HG03457 (cell line): ENCODE measurements around the gene NIPAL3.
"Not testable (repeated sequence)": the region's sequence is repeated elsewhere in the genome, so short reads cannot be mapped to it uniquely, and the experiment has no call there.

Source experiments
- ATAC-seq: cut with Tn5 transposase; IDR thresholded peaks from one replicate; pipeline ENCODE4 v1.9.1; 2021; ENCODE audit warnings: moderate number of reproducible peaks; ENCODE audit not compliant: unreplicated experiment

NIPAL3 gene

DNA sequence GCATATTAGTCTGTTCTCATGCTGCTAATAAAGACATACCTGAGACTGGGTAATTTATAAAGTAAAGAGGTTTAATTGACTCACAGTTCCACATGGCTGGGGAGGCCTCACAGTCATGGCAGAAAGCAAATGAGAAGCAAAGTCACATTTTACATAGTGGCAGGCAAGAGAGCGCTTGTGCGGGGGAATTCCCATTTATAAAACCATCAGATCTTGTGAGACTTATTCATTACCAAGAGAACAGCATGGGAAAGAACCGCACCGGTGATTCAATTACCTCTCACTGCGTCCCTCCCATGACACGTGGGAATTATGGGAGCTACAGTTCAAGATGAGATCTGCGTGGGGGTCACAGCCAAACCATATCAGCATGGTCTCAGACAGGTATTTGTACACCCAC, 72.6 kb downstream of the NIPAL3 start:
- ATAC-seq, result not testable (repeated sequence)

DNA sequence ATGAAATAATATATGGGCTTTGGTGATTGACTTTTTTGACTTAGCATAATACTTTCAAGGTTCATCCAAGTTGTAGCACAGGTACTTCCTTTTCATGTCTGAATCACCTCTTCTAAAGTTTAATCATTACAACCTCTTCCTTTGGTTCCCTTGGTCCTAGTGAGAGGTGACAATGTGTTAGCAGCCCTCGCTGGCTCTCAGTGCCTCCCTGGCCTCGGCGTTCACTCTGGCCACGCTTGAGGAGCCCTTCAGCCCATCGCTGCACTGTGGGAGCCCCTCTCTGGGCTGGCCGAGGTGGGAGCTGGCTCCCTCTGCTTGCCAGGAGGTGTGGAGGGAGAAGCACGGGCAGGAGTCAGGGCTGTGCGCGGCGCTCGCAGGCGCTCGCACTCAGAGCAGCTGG, 74.1 kb downstream of the NIPAL3 start:
- ATAC-seq, result no peak

DNA sequence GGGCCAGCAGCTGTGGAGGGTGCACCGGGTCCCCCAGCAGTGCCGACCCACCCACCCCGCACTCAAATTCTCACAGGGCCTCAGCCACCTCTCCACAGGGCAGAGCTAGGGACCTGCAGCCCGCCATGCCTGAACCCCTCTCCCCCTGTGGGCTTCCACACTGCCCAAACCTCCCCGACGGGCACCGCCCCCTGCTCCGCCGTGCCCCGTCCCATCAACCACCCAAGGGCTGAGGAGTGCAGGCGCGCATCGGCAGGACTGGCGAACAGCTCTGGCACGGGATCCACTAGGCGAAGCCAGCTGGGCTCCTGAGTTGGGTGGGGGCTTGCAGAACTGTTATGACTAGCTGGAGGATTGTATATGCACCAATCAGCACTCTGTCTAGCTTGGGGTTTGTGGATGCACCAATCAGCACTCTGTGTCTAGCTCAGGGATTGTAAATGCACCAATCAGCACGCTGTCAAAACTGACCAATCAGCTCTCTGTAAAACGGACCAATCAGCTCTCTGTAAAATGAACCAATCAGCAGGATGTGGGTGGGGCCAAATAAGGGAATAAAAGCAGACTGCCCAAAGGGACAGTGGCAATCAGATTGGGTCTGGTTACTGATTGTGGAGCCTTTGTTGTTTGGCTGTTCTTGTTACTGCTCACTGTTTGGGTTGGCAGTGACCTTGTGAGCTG, 74.6 kb downstream of the NIPAL3 start:
- ATAC-seq, result no peak

DNA sequence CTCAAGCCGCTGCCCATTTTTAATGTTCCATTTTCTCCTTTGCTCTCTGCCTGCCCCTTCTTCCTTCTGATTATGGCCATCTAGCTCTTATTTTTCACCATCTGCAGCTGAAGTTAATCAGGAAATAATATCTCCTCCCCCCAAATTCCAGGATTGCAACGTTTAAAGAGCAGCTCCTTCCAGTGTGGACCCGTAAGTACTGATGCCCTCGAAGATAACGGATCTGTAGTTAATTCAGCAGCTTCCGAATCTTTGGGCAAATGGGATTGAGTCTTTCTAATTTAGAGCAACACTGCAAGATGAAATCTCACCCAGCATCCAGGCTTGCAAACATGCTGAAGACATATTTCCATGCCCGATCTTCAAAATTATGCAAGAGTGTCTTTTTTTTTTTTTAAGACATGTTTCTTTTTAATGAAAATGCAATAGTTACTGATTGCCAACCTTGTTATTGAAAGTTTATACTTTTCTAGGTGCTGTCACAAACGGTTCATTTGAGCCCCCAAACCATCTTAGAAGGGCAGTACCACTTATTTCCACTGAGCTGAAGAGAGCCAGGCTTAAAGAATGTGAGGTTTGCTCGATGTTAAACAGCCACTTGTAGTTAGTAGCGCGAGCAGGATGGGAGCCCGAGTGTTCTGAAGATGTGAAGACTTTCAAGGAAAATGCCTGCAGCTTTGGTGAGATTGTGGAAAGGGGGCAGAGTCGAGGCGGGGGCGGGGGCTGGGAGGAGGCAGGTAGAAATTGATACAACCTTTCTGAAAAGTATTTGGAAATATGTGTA, 76.2 kb downstream of the NIPAL3 start:
- no peak for ATAC-seq

DNA sequence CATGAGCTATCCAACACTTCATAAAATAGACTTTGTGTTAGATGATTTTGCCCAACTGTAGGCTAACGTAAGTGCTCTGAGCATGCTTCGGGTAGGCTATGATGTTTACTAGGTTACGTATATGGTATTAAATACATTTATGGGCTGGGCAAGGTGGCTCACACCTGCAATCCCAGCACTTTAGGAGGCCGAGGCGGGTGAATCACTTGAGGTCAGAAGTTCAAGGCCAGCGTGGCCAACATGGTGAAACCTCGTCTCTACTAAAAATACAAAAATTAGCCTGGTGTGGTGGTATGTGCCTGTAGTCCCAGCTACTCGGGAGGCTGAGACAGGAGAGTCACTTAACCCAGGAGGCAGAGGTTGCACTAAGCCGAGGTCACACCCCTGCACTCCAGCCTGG, 77.3 kb downstream of the NIPAL3 start:
- not testable (repeated sequence) for ATAC-seq

DNA sequence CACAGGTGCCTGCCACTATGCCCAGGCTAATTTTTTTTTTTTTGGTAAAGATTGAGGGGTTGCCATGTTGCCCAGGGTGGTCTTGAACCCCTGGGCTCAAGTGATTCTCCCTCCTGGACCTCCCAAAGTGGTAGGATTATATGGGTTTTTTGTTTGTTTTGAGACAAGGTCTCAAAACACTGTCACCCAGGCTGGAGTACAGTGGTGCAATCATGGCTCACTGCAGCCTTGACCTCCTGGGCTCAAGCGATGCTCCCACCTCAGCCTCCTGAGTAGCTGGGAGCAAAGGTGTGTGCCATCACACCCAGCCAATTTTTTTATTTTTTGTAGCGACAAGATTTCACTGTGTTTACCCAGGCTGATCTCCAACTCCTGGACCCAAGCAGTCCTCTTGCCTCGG, 78.2 kb downstream of the NIPAL3 start:
- ATAC-seq, result no peak

DNA sequence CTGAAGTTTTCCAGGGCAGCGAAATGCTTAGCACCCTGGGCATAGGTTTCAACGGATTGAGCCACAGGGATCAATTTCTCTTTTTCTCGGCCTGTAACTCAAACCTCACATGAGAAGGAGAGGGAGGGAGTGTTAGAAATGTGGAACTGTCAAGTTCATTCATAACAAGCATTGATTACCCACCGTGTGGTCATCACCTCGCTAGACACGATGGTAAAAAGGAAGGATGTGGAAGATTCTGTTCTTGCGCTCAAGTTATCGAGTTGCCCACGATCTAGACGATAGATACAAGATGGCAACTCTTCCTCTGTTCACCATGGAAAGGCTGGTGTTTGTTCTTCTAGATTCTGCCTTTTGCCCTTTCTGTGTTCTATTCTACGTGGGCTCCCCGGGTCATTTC, 83.0 kb downstream of the NIPAL3 start:
- no peak for ATAC-seq

DNA sequence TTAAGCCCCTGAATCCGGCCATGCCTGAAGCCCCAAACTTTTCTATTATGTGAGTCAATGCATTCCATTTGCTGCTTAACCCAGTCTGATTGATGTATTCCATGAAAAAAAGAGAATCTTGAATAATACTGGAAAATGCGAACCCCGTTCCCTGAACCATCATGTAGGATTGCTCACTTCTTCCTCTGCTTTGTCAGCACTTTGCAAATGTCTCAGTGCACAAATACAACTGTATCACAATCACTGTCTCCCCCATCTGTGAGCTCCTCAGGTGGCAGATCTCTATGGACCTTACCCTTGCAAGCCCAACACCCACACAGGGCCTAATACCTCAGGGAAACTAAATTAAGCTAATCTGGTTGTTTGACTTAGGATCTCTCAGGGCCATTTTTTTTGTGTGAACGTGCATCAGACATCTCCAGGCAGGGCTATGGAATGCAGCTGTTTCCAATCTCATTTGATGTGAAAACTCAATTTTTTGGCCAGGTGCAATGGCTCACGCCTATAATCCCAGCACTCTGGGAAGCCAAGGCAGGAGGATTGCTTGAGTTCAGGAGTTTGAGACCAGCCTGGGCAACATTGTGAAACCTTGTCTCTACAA, 84.9 kb downstream of the NIPAL3 start:
- ATAC-seq, result no peak

DNA sequence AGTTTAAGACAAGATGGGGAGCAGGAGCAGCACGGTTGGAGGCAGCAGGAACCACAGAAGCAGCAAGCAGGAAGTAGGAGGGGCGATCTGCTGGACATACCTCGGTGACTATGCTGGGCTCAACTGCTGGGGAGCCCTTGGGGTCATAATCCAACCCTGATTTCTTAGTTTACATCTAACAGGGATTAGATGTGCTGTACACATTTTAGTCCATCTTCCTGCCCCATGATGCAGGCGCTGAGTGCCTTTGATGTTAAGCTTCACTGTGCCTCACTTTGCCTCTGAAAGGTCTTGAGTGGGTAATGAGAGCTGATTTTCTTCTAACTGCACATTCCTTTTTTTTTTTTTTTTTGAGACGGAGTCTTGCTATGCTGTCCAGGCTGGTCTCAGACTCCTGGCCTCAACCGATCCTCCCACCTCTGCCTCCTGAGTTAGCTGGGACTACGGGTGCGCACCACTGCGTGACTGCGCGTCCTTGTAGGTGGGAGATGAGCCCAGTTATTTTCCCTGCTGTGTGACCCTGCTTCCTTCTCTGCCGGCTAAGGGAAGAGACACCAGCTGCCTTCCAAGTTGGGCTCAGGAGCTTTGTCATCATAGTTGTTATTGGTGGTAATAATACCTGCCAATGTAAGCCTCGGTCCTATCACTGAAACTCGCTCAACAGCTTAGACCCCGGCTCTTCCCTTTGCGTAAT, 85.9 kb downstream of the NIPAL3 start:
- no peak for ATAC-seq

DNA sequence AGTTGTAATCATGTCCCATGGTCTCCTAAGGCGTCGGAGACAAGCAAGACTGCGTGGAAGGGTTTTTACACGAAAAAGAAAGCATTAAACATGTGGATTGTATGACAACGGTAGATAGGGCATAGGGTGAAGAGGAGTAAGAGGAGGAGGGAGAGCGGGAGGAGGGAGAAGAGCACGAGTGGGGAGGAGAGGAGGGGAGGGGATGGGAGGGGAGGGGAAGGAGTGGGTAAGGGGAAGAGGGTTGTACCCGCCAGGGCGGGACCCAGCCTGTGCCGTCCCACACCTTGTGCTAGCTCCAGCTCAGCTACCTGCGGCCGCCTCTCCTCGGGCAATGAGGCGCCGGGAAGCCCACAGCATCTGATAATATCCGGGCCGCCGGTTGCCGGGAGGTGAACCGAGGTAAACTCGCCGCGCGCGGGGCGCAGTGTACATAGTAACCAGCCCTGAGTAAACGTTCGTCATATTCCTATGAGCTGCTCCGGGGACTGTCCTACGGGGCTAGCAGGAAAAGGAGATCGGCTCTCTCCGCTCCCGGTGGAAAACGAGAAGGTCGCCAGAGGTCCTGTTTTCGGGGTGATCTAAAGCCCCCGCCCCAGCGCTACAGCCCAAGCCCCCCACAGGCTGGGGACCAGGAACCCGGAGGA, 86.6 kb downstream of the NIPAL3 start:
- no peak for ATAC-seq

DNA sequence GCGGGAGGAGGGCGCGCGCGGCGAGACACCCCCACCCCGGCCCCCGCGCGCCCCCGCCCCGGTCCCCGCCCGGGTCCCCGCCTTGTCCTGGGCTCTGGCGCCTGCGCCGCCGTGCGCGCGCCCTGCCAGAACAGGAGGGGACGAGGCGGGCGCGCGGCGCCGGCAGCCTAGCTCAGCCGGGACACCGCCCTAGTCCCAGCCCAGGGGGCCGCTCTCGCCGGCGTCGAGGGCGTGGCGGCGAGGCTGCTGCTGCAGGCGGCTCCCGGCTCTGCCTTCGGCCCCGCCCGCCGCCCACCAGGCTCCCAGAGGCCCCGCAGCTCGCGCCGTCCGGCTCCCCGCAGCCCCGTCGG, 87.1 kb downstream of the NIPAL3 start, which contains the start of gene RCAN3:
TSS of gene RCAN3 (plus strand) at position 128 of the 350 bp plus-strand sequence. CDS start 11,537 bp downstream, outside the sequence.
- ATAC-seq, result no peak

DNA sequence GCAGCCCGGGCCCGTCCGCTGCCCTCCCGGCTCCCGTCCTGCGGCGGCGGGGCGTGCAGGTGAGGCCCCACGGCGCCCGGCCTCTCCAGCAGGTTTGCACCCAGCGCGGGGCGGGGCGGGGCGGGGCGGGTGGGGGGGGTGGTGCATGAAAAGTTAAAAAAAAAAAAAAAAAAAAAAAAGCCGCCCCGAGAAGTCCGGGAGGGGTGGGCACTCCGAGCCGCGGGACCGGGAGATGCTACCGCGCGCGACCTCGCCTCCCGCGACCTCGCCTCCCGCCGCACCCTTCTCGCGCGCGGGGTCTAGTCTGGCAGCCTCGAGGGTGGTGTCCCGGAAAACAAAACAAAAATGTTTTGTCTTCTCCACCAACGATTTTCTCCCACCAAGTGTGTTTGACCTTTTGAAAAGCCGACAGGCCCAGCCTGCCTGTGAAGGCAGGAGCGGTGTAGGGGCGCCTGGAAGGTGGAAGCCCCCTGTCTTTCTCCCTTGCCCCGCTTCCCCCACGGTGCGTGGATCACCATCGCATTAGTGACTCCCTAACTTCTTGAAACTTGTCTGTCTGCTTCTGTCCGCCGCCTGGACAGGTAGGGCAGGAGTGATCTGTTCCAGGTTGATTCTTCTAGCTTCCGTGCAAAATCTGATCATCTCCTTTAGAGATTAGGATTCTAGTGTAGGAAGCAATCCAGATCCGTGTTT, 87.6 kb downstream of the NIPAL3 start:
- no peak for ATAC-seq

DNA sequence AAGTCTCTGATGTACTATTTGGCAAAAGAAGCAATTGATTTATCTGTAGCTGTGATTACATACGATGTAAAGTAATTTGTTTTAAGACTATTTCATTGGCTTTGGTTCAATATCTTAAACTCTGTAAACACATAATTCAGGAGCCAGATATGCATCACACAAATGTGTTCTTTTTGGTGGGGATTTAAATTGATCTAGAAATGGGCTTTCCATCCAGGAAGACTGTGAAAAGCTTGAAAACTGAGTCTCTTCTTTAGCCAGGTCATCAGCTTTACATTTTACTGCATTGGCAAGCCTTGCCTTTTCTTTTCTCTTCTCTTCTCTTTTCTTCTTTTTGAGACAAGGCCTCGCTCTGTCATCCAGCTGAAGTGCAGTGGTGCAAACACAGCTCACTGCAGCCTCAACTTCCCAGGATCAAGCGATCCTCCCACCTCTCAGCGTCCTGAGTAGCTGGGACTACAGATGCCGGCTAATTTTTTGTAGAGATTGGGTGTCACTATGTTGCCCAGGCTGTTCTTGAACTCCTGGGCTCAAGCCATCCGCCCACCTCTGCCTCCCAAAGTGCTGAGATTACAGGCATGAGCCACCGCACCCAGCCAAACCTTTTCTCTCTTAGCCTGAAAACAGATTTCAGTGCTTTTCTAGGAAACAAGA, 88.4 kb downstream of the NIPAL3 start:
- ATAC-seq, result no peak

DNA sequence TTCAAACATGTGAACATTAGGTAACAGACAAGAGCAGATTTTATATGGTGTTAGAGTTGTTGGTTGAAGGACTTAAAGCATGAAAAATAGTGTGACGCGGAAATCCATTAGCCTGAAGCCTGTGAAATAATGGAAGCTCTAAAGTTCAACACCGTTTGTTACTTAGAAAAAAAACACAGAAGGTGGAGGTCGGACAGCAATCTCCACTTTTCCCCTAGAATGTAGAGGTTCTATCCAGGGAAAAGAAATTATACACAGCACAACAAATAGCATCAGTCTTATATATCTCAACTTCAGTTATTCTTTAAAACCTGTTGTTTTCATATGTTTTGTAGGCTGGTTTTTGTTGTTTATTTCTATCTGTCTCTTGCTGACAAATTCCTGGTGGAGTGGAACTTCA, 89.0 kb downstream of the NIPAL3 start:
- ATAC-seq, result no peak

DNA sequence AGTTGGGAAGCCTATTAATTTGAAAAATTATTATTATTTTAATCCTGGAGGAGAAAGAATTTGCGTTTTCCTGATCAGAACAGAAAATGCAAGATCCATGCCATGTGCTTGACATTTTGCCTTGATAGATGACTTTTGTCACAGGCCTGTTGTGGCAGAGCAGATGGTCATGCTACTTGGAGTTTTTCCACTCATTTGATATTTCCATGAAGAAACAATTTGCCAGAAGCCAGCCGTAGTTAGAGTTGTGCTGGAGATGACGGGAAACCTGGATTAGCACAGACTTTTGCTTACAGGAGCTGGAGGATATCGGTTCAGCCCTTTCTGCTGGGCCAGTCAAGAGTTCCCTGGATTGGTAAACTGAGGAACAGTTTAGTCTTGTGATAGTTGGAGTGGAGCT, 90.2 kb downstream of the NIPAL3 start:
- ATAC-seq, result no peak

DNA sequence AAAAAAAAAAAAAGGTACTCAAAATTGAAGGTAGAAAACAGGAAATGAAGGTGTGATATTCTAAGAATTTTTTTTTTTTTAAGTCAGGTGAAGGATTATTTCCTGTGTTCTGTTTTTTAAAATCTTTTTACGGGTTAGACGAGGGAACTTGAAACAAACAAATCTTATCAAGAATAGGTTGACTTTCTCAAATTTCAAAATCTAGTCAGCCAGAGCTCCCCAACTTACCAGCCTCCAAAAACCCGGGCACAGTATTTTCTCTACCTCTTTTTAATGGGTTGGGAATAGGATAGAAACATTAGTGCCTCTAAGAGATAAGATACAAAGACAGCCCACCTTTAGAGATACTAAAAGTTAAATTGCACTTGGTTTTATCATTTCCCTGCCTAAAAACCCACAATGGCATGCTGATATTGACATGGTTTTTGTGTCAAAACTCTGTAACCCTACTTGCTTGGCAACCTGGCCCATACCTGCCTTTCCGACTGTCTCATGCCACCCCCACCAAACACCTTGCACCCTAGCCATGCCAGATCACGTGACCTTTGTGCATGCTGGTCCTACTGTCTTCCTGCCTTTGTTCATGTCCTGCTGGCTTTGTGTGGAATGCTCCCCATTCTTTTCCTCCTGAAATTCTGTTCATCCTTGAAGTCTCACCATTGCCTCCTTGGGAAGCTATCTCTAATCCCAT, 91.2 kb downstream of the NIPAL3 start:
- ATAC-seq, result no peak

DNA sequence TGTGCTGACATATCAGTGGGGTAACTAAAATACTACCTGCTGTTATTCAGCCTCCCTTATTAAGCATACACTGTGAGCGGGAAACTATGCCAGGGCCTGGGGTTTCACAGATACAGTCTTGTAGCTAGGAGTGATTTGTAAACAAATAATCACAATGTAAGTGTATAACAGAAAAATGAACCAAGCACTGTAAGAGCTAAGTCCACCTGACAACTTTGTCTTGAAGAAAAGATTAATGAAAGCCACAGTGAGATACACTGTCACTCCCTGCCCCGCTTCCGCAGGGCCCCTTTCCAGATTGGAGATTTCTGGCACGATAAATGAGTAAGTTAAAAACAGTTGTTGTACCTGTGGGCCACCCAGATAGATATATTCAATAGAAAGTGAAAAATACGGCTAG, 91.8 kb downstream of the NIPAL3 start:
- no peak for ATAC-seq

DNA sequence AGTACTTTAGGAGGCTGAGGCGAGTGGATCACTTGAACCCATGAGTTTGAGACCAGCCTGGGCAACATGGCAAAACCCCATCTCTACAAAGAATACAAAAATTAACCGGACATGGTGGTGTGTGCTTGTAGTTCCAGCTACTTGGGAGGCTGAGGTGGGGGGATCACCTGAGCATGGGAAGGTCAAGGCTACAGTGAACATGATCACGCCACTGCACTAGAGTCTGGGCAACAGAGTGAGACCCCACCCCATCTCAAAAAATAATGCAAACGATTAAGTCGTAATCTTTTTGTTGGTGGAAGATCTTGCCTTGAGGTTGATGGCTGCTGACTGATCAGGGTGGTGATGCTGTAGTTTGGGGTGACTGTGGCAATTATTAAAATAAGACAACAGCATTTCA, 93.3 kb downstream of the NIPAL3 start:
- ATAC-seq, result no peak

DNA sequence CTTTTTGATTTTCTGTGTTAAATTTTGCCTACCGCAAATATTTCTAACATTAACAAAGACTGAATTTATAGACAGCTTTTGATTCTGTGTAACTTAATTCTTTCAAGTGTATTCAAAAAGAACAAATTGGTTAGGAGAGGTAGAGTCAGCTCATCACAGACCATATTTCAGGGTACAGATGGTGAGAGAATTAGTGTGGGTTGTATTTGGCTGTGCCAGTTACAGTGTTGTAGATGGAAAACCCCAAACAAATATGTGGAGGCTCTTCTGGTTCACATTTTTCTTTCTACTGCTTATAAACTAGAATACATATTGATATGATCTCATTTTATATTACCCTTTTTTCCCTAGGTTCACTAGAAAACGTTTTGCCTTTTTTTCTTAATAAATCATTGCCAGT, 98.1 kb downstream of the NIPAL3 start:
- no peak for ATAC-seq
